ENCODE data around the gene SMAP1.

The SMAP1 gene

GRCh38 chr6:70675822-70676221 is 8.1 kb downstream of the SMAP1 start:
- no peaks in the 10 kb centered on the region for H3K27me3 ChIP-seq (ENCODE audit: control insufficient read depth in 5 of 5, insufficient read depth in 4 of 5, low read length in 5 of 5)
- H3K36me3 ChIP-seq (ENCODE audit: control insufficient read depth in 5 of 5, insufficient read depth in 5 of 5, low read length in 5 of 5), result no peaks in the 10 kb centered on the region
- no peak overlapping the region for H3K9ac ChIP-seq (ENCODE audit: low read length in 5 of 5)
- peaks cover 0 to 19% (median 11%) of the 10 kb centered on the region in 5 donors for H3K4me1 ChIP-seq (ENCODE audit: control insufficient read depth in 5 of 5, insufficient read depth in 5 of 5, low read length in 5 of 5)
- no peaks in the 10 kb centered on the region for H3K9me3 ChIP-seq (ENCODE audit: control insufficient read depth in 5 of 5, low read length in 5 of 5)
- H3K27ac ChIP-seq (ENCODE audit: low read depth, low read length), result no peak overlapping the region
- H3K4me3 ChIP-seq (ENCODE audit: low read depth in 1 of 5, low read length in 5 of 5), result no peak overlapping the region

- Histone ChIP-seq H3K9me3 (ENCODE audit: control insufficient read depth in 5 of 5, low read length in 5 of 5) (no peaks in the 10 kb centered on the region), H3K9ac (ENCODE audit: low read length in 5 of 5) (no peak overlapping the region), H3K27ac (ENCODE audit: low read depth, low read length) (no peak overlapping the region), H3K27me3 (ENCODE audit: control insufficient read depth in 5 of 5, insufficient read depth in 4 of 5, low read length in 5 of 5) (no peaks in the 10 kb centered on the region), H3K4me3 (ENCODE audit: low read depth in 1 of 5, low read length in 5 of 5) (no peak overlapping the region), H3K36me3 (ENCODE audit: control insufficient read depth in 5 of 5, insufficient read depth in 5 of 5, low read length in 5 of 5) (no peaks in the 10 kb centered on the region), H3K4me1 (ENCODE audit: control insufficient read depth in 5 of 5, insufficient read depth in 5 of 5, low read length in 5 of 5) (peaks cover 0 to 18% (median 10%) of the 10 kb centered on the region in 5 donors)
Measured at GRCh38 chr6:70676821-70677220, 9.1 kb downstream of the SMAP1 start.

GRCh38 chr6:70680396-70680795 is 12.7 kb downstream of the SMAP1 start:
- H3K27me3 ChIP-seq (ENCODE audit: control insufficient read depth in 5 of 5, insufficient read depth in 4 of 5, low read length in 5 of 5), result no peaks in the 10 kb centered on the region
- H3K36me3 ChIP-seq (ENCODE audit: control insufficient read depth in 5 of 5, insufficient read depth in 5 of 5, low read length in 5 of 5), result no peaks in the 10 kb centered on the region
- no peak overlapping the region for H3K4me3 ChIP-seq (ENCODE audit: low read depth in 1 of 5, low read length in 5 of 5)
- H3K4me1 ChIP-seq (ENCODE audit: control insufficient read depth in 5 of 5, insufficient read depth in 5 of 5, low read length in 5 of 5), result peaks cover 0 to 12% (median 0%) of the 10 kb centered on the region in 5 donors
- no peak overlapping the region for H3K9ac ChIP-seq (ENCODE audit: low read length in 5 of 5)
- H3K9me3 ChIP-seq (ENCODE audit: control insufficient read depth in 5 of 5, low read length in 5 of 5), result no peaks in the 10 kb centered on the region
- H3K27ac ChIP-seq (ENCODE audit: low read depth, low read length), result no peak overlapping the region

DNA sequence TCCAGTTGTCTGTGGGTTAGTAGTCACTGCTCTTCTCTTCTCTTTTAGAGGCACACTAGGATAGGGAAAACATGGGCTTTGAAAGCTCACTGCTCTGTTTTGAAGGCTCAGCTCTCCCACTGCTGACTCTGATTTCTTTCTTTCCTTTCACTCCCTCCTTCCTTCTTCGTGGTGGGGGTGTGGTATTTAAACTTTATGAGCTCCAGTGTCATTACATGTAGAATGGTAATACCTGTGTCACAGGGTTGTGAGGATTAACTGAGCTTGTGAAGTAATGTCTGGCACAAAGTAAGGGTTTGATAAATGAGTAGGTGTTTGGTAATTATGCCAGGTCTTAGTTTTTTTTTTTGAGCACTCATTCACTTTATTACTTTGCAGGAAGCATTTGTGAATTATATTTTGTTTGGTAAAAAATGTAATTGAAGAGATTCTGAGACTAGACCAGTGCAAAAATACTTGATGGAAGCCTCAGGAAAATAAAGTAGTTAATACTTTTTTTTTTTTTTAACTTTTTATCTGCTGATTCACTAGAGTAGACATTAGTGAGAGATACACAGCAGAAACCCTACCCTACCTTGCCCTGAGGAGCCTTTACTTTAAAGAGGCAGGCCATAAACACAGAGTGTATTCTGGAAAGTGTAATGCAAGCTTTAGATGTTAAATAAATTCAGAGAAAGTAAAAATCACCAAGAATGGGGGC is 17.3 kb downstream of the SMAP1 start:
- H3K9ac ChIP-seq (ENCODE audit: low read length in 5 of 5), result peak overlapping the region in 1 of 5 donors; percentile 32
- no peak overlapping the region for H3K4me3 ChIP-seq (ENCODE audit: low read depth in 1 of 5, low read length in 5 of 5)
- no peak overlapping the region for H3K27ac ChIP-seq (ENCODE audit: low read depth, low read length)

DNA sequence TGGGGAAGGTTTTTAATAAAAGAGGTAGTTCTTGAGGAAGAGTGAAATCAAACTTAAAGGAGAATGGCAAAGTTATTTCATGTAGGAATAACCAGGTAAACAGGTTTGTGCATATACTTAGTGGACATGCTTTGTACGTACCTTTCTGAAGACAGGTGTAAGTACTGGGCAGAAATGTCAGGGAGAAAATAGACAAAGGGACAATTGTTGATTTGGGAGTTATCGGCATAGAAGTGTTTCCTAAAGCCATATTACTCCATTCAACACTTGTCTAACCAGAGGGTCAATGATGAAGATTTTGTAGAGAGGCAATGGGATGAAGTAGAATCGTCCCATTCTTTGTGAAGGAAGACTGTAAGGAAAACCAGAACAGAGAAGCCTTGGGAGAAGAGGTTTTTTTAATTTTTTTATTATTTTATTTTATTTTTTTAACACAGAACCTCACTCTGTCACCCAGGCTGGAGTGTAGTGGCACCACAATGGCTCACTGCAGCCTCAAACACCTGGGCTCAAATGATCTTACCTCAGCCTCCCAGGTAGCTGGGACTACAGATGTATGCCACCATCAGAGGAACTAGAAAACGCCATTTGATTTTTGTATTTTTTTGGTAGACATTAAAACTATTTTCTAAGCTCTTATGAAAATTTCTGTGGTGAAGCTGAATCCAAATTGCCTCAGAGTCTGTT is 18.0 kb downstream of the SMAP1 start:
- peaks cover 0 to 22% (median 5%) of the 10 kb centered on the region in 5 donors for H3K4me1 ChIP-seq (ENCODE audit: control insufficient read depth in 5 of 5, insufficient read depth in 5 of 5, low read length in 5 of 5)
- H3K4me3 ChIP-seq (ENCODE audit: low read depth in 1 of 5, low read length in 5 of 5), result no peak overlapping the region
- no peak overlapping the region for H3K27ac ChIP-seq (ENCODE audit: low read depth, low read length)
- no peaks in the 10 kb centered on the region for H3K36me3 ChIP-seq (ENCODE audit: control insufficient read depth in 5 of 5, insufficient read depth in 5 of 5, low read length in 5 of 5)
- H3K9me3 ChIP-seq (ENCODE audit: control insufficient read depth in 5 of 5, low read length in 5 of 5), result no peaks in the 10 kb centered on the region
- H3K27me3 ChIP-seq (ENCODE audit: control insufficient read depth in 5 of 5, insufficient read depth in 4 of 5, low read length in 5 of 5), result no peaks in the 10 kb centered on the region
- H3K9ac ChIP-seq (ENCODE audit: low read length in 5 of 5), result peak overlapping the region in 2 of 5 donors; percentile 26 to 59

More for the DNA sequence above, 17.3 kb downstream of the SMAP1 start:
- no peaks in the 10 kb centered on the region for H3K9me3 ChIP-seq (ENCODE audit: control insufficient read depth in 5 of 5, low read length in 5 of 5)
- no peaks in the 10 kb centered on the region for H3K36me3 ChIP-seq (ENCODE audit: control insufficient read depth in 5 of 5, insufficient read depth in 5 of 5, low read length in 5 of 5)
- H3K27me3 ChIP-seq (ENCODE audit: control insufficient read depth in 5 of 5, insufficient read depth in 4 of 5, low read length in 5 of 5), result no peaks in the 10 kb centered on the region
- H3K4me1 ChIP-seq (ENCODE audit: control insufficient read depth in 5 of 5, insufficient read depth in 5 of 5, low read length in 5 of 5), result peaks cover 0 to 22% (median 5%) of the 10 kb centered on the region in 5 donors

DNA sequence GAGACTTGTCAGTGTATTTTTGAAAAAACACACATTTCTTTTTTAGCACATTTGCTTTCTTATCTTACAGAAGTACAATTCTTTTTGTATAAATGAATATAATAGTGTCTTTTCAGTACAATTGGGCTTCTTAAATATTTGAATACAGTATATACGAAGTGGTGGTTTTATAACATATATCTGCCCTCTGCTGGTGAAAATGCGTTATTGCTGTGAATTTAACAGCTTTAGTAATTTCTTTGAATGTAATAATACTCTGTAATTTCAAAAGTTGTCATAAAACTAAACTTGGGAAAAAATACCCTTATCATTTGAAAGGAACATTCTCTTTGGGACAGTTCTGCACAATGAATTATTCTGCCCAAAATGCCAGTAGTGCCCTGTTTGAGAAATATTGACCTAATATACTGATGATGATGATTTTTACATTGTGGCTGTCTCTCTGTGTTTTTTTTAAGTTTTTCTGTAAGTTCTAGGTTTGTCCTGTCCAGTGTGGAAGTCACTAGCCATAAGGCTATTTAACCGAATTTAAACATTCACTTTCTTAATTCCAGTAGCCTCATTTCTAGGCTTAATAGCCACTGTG is 19.0 kb downstream of the SMAP1 start:
- no peak overlapping the region for H3K27ac ChIP-seq (ENCODE audit: low read depth, low read length)
- H3K27me3 ChIP-seq (ENCODE audit: control insufficient read depth in 5 of 5, insufficient read depth in 4 of 5, low read length in 5 of 5), result no peaks in the 10 kb centered on the region
- no peaks in the 10 kb centered on the region for H3K9me3 ChIP-seq (ENCODE audit: control insufficient read depth in 5 of 5, low read length in 5 of 5)
- H3K4me3 ChIP-seq (ENCODE audit: low read depth in 1 of 5, low read length in 5 of 5), result no peak overlapping the region
- peak overlapping the region in 2 of 5 donors; percentile 46 to 59 for H3K9ac ChIP-seq (ENCODE audit: low read length in 5 of 5)
- no peaks in the 10 kb centered on the region for H3K36me3 ChIP-seq (ENCODE audit: control insufficient read depth in 5 of 5, insufficient read depth in 5 of 5, low read length in 5 of 5)
- H3K4me1 ChIP-seq (ENCODE audit: control insufficient read depth in 5 of 5, insufficient read depth in 5 of 5, low read length in 5 of 5), result peaks cover 0 to 22% (median 5%) of the 10 kb centered on the region in 5 donors

DNA sequence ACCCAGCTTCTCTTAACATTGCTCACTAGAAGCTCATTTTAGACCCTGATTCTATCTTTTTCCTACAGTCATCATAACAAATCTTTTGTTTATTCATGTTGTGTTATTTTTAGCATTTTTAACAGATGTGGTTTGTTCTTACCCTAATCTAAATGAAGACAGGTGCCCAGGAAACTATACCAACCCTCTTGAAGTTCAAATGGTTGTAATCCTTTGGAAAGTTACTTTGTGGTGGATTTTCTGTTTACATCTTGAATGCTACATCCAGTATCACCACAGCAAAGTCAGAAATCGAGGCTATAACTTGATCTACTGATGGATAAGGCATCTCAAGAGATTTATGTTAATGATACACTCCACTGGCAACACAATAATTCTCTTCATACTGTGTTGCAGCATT is 26.2 kb downstream of the SMAP1 start:
- H3K4me3 ChIP-seq (ENCODE audit: low read depth in 1 of 5, low read length in 5 of 5), result no peak overlapping the region
- H3K9me3 ChIP-seq (ENCODE audit: control insufficient read depth in 5 of 5, low read length in 5 of 5), result peaks cover 0 to 2% (median 0%) of the 10 kb centered on the region in 5 donors
- H3K27me3 ChIP-seq (ENCODE audit: control insufficient read depth in 5 of 5, insufficient read depth in 4 of 5, low read length in 5 of 5), result no peaks in the 10 kb centered on the region
- no peaks in the 10 kb centered on the region for H3K36me3 ChIP-seq (ENCODE audit: control insufficient read depth in 5 of 5, insufficient read depth in 5 of 5, low read length in 5 of 5)
- no peak overlapping the region for H3K9ac ChIP-seq (ENCODE audit: low read length in 5 of 5)
- H3K4me1 ChIP-seq (ENCODE audit: control insufficient read depth in 5 of 5, insufficient read depth in 5 of 5, low read length in 5 of 5), result no peaks in the 10 kb centered on the region
- no peak overlapping the region for H3K27ac ChIP-seq (ENCODE audit: low read depth, low read length)

DNA sequence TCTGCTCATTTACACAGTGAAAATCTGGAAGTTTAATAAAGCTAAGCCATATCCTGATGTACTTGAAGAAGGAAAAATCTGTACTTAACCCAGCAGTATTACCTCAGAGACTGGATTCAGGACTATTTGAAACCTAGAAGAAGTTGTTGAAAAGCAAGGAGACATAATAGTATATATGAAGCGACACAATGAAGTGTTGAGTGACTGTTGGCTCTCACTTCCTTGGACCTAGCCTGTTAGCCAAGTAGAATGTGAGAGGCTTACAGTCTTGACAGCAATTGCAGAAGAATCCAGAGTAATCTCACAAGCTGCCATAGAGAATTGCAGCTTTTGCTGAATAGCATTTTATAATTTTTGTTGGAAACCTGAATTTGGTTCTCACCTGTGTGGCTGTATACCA is 26.7 kb downstream of the SMAP1 start:
- no peak overlapping the region for H3K9ac ChIP-seq (ENCODE audit: low read length in 5 of 5)
- H3K36me3 ChIP-seq (ENCODE audit: control insufficient read depth in 5 of 5, insufficient read depth in 5 of 5, low read length in 5 of 5), result peaks cover 0 to 2% (median 0%) of the 10 kb centered on the region in 5 donors
- H3K27me3 ChIP-seq (ENCODE audit: control insufficient read depth in 5 of 5, insufficient read depth in 4 of 5, low read length in 5 of 5), result no peaks in the 10 kb centered on the region
- no peak overlapping the region for H3K4me3 ChIP-seq (ENCODE audit: low read depth in 1 of 5, low read length in 5 of 5)
- peaks cover 0 to 3% (median 0%) of the 10 kb centered on the region in 5 donors for H3K4me1 ChIP-seq (ENCODE audit: control insufficient read depth in 5 of 5, insufficient read depth in 5 of 5, low read length in 5 of 5)
- no peak overlapping the region for H3K27ac ChIP-seq (ENCODE audit: low read depth, low read length)
- peaks cover 0 to 2% (median 0%) of the 10 kb centered on the region in 5 donors for H3K9me3 ChIP-seq (ENCODE audit: control insufficient read depth in 5 of 5, low read length in 5 of 5)

- Histone ChIP-seq H3K9ac (ENCODE audit: low read length in 5 of 5) (no peak overlapping the region), H3K4me3 (ENCODE audit: low read depth in 1 of 5, low read length in 5 of 5) (no peak overlapping the region), H3K4me1 (ENCODE audit: control insufficient read depth in 5 of 5, insufficient read depth in 5 of 5, low read length in 5 of 5) (peaks cover 0 to 13% (median 5%) of the 10 kb centered on the region in 5 donors), H3K36me3 (ENCODE audit: control insufficient read depth in 5 of 5, insufficient read depth in 5 of 5, low read length in 5 of 5) (peaks cover 0 to 10% (median 0%) of the 10 kb centered on the region in 5 donors), H3K27ac (ENCODE audit: low read depth, low read length) (no peak overlapping the region), H3K9me3 (ENCODE audit: control insufficient read depth in 5 of 5, low read length in 5 of 5) (no peaks in the 10 kb centered on the region), H3K27me3 (ENCODE audit: control insufficient read depth in 5 of 5, insufficient read depth in 4 of 5, low read length in 5 of 5) (no peaks in the 10 kb centered on the region)
Measured at GRCh38 chr6:70700922-70701876, 33.5 kb downstream of the SMAP1 start.
